GM12801 (cell line): ENCODE measurements around the gene DHRS7.

Experiments used
- TF ChIP-seq, protein P1 (sequence below): IDR thresholded peaks from one replicate; pipeline ENCODE4 v1.5.1; 2011; ENCODE audit warnings: control low read depth; ENCODE audit not compliant: insufficient read length; ENCODE audit errors: extremely low read depth

DHRS7 gene, protein sequence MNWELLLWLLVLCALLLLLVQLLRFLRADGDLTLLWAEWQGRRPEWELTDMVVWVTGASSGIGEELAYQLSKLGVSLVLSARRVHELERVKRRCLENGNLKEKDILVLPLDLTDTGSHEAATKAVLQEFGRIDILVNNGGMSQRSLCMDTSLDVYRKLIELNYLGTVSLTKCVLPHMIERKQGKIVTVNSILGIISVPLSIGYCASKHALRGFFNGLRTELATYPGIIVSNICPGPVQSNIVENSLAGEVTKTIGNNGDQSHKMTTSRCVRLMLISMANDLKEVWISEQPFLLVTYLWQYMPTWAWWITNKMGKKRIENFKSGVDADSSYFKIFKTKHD

GRCh38 chr14:60164712-60165546 lies at the start of gene DHRS7:
TSS of gene DHRS7 (minus strand) at chr14:60165398. CDS start at chr14:60165309, 89 bp downstream.
- TF ChIP-seq, protein P1, sequence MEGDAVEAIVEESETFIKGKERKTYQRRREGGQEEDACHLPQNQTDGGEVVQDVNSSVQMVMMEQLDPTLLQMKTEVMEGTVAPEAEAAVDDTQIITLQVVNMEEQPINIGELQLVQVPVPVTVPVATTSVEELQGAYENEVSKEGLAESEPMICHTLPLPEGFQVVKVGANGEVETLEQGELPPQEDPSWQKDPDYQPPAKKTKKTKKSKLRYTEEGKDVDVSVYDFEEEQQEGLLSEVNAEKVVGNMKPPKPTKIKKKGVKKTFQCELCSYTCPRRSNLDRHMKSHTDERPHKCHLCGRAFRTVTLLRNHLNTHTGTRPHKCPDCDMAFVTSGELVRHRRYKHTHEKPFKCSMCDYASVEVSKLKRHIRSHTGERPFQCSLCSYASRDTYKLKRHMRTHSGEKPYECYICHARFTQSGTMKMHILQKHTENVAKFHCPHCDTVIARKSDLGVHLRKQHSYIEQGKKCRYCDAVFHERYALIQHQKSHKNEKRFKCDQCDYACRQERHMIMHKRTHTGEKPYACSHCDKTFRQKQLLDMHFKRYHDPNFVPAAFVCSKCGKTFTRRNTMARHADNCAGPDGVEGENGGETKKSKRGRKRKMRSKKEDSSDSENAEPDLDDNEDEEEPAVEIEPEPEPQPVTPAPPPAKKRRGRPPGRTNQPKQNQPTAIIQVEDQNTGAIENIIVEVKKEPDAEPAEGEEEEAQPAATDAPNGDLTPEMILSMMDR: no peak

- TF ChIP-seq, protein P1: no peak
Observed at GRCh38 chr14:60214415-60215126, 49.4 kb upstream of the DHRS7 start.

- TF ChIP-seq, protein P1: no peak
Observed at GRCh38 chr14:60214003-60214402, 48.8 kb upstream of the DHRS7 start.

DNA sequence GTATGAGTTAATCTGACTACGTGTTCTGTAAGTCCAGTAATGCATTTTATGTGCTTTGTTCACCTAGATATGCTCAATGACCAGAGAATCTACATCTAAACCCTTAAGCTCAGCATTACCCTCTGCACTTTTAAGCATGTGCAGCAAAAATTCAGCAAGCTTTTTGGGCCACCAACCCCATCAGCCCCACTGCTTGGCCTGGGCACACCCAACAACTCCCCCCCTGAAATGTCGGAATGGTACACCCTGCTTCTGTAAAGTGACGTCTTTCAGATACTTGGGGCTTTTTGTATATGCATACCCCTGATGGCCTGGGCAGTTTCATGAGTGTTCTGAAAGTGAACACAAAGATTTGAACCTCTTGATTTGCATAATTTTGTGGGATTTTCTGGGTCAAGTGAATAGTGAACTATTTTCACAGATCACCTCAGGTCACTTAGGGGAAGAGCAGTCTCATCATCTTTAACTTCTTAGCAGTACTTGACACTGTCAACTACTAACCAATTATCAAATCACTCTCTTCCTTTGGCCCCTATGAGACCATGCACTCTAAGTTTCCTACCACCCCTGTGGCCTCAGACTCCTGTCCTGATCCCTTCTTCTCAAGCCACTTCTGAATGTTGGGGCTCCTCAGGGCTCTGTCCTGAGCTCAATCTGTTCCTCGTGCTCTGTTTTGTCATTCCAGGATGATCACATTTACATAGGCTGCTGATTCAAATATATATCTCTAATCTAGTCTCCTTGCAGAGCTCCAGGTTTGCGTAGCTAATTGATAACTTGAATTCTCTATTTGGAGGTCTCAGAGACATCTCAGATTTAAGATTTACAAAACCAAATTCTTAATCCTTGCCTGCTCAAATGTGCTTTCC lies 47.5 kb upstream of the DHRS7 start:
- TF ChIP-seq, protein P1: no peak

GRCh38 chr14:60211153-60211552 lies 46.0 kb upstream of the DHRS7 start:
- TF ChIP-seq, protein P1: no peak

DNA sequence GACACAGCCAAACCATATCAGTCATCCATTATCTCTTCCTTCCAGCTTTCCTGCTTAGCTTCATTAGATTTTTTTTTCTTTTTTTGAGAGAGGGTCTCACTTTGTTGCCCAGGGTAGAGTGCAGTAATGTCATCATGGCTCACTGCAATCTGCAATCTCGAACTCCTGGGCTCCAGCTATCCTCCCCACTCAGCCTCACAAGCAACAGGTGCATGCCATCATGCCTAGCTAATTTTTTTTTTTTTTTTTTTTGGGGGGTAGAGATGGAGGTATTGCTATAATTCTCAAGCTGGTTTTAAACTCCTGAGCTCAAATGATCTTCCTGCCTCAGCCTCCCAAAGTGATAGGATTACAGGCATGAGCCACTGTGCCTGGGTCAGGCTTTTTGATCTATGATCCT lies 45.5 kb upstream of the DHRS7 start:
- TF ChIP-seq, protein P1: no peak
